HL-60/S4 (cell line): ENCODE measurements around the gene DDX52.

Source experiments
- in situ Hi-C: fragments of 300-500 bp; cut with MboI; formaldehyde crosslinking; loops from 2 replicates; pipeline ENCODE4 v1.14.3; 2022; ENCODE audit warnings: low sequenced_read_pairs

DDX52 gene

GRCh38 chr17:37592291-37592690, 51.0 kb downstream of the DDX52 start:
- in situ Hi-C loops = no loop called here

- in situ Hi-C loops = no loop called here
Observed at GRCh38 chr17:37585066-37585465, 58.2 kb downstream of the DDX52 start.

GRCh38 chr17:37576281-37576680, 67.0 kb downstream of the DDX52 start:
- in situ Hi-C loops = no loop called here

GRCh38 chr17:37574427-37574826, 68.8 kb downstream of the DDX52 start:
- in situ Hi-C loops = no loop called here

- in situ Hi-C loops = no loop called here
Observed at GRCh38 chr17:37571674-37572073, 71.6 kb downstream of the DDX52 start.

- in situ Hi-C loops = no loop called here
Observed at GRCh38 chr17:37570527-37571093, 72.6 kb downstream of the DDX52 start.

- in situ Hi-C loops = no loop called here
Observed at GRCh38 chr17:37568350-37569053, 74.7 kb downstream of the DDX52 start.

GRCh38 chr17:37567538-37567937, 75.7 kb downstream of the DDX52 start:
- in situ Hi-C loops = no loop called here

GRCh38 chr17:37567137-37567536, 76.1 kb downstream of the DDX52 start:
- in situ Hi-C loops = no loop called here

- in situ Hi-C loops = no loop called here
Observed at GRCh38 chr17:37564252-37564651, 79.0 kb downstream of the DDX52 start.

- in situ Hi-C loops = no loop called here
Observed at GRCh38 chr17:37562016-37562745, 81.1 kb downstream of the DDX52 start.
